Tibial nerve (tissue), 3 donors: ENCODE measurements around the gene CUL1.

Experiments used
- POLR2A ChIP-seq, 2 donors: fragments of 450-650 bp; IDR thresholded peaks; one replicate each; pipeline ENCODE4 v1.6.1; 2017; ENCODE audit warnings: antibody characterized with exemption in 2 of 2, mild to moderate bottlenecking in 2 of 2, moderate library complexity in 2 of 2
- TF ChIP-seq, protein P1 (sequence below), 5 experiments: fragments of 200-600 bp in 3 of 5; fragments of 450-650 bp in 2 of 5; sonication (generic) in 3 of 5; IDR thresholded peaks; one replicate each; pipeline ENCODE4 v1.5.1; 2016 to 2019; ENCODE audit warnings: antibody characterized with exemption in 5 of 5, mild to moderate bottlenecking in 3 of 5, moderate library complexity in 2 of 5

GRCh38 chr7:148711191-148712102 lies 12.7 kb downstream of the CUL1 start:
- TF ChIP-seq, protein P1, sequence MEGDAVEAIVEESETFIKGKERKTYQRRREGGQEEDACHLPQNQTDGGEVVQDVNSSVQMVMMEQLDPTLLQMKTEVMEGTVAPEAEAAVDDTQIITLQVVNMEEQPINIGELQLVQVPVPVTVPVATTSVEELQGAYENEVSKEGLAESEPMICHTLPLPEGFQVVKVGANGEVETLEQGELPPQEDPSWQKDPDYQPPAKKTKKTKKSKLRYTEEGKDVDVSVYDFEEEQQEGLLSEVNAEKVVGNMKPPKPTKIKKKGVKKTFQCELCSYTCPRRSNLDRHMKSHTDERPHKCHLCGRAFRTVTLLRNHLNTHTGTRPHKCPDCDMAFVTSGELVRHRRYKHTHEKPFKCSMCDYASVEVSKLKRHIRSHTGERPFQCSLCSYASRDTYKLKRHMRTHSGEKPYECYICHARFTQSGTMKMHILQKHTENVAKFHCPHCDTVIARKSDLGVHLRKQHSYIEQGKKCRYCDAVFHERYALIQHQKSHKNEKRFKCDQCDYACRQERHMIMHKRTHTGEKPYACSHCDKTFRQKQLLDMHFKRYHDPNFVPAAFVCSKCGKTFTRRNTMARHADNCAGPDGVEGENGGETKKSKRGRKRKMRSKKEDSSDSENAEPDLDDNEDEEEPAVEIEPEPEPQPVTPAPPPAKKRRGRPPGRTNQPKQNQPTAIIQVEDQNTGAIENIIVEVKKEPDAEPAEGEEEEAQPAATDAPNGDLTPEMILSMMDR (IDR thresholded peaks at IDR 0.05): no peak
- TF ChIP-seq POLR2A (IDR thresholded peaks at IDR 0.05): no peak
